OCI-LY7 (cell line): ENCODE results near the gene PNPT1. TPM values are rescaled to one million over a fixed set of nuclear protein-coding genes. Genes with fewer than 3 reads are reported as not detected.

Experiments used
- BruUV-seq: library from RNA; stranded (reverse); fragments of 400-500 nt; replicated peaks from 2 replicates; lab custom pipeline; 2021; lab: Mats Ljungman, UMichigan
- CTCF ChIA-PET: fragments of 300-600 bp; sonication (Branson Sonifier 250); formaldehyde crosslinking; loops from one replicate; lab custom pipeline; 2022; ENCODE audit warnings: antibody characterized with exemption; ENCODE audit not compliant: unreplicated experiment; lab: Charles Lee
- POLR2A ChIA-PET: fragments of 300-600 bp; sonication (Branson Sonifier 250); formaldehyde crosslinking; loops from one replicate; lab custom pipeline; 2022; ENCODE audit warnings: antibody characterized with exemption; lab: Charles Lee
- DNase-seq: peaks from one replicate; pipeline ENCODE4 v3.0.0-alpha.2; 2015; ENCODE audit warnings: low spot score
- H2AFZ ChIP-seq: fragments of 200-600 bp; sonication (generic), shearing (Covaris generic); 2 replicates; pipeline ENCODE4 v1.6.1; 2014; ENCODE audit warnings: mild to moderate bottlenecking, antibody characterized with exemption, low read length, moderate library complexity
- H3K27ac ChIP-seq: fragments of 200-600 bp; sonication (generic); 2 replicates; pipeline ENCODE4 v1.5.1; 2014; ENCODE audit warnings: mixed run types, low read depth, mild to moderate bottlenecking, moderate library complexity, low read length, inconsistent platforms; ENCODE audit not compliant: poor library complexity, severe bottlenecking
- H3K36me3 ChIP-seq: fragments of 200-600 bp; sonication (generic); 2 replicates; pipeline ENCODE4 v1.6.1; 2014; ENCODE audit warnings: mild to moderate bottlenecking, antibody characterized with exemption, low read length, moderate library complexity, mixed read lengths; ENCODE audit not compliant: insufficient read depth
- H3K4me1 ChIP-seq: fragments of 200-600 bp; sonication (generic); 2 replicates; pipeline ENCODE4 v1.5.1; 2014; ENCODE audit warnings: mild to moderate bottlenecking, low read length; ENCODE audit not compliant: insufficient read depth, poor library complexity, severe bottlenecking
- H3K4me2 ChIP-seq: fragments of 200-600 bp; sonication (generic); 2 replicates; pipeline ENCODE4 v1.6.1; 2014; ENCODE audit warnings: mild to moderate bottlenecking, low read length
- H3K4me3 ChIP-seq: fragments of 200-600 bp; sonication (generic); 2 replicates; pipeline ENCODE4 v1.5.1; 2014; ENCODE audit warnings: mild to moderate bottlenecking, low read depth, low read length; ENCODE audit not compliant: poor library complexity, severe bottlenecking
- H3K79me2 ChIP-seq: fragments of 200-600 bp; sonication (generic); 2 replicates; pipeline ENCODE4 v1.6.1; 2016; ENCODE audit warnings: low read depth, mild to moderate bottlenecking, low read length, moderate library complexity, mixed read lengths; ENCODE audit not compliant: insufficient read depth
- H3K9me2 ChIP-seq: fragments of 200-600 bp; sonication (generic); 2 replicates; pipeline ENCODE4 v1.6.1; 2016; ENCODE audit warnings: mild to moderate bottlenecking, low read length, mixed read lengths; ENCODE audit not compliant: insufficient read depth
- H3K9me3 ChIP-seq: fragments of 200-600 bp; sonication (generic); 2 replicates; pipeline ENCODE4 v1.6.1; 2014; ENCODE audit warnings: mild to moderate bottlenecking, mixed run types, low read length, mixed read lengths
- H4K20me1 ChIP-seq: fragments of 200-600 bp; sonication (generic); 2 replicates; pipeline ENCODE4 v1.6.1; 2014; ENCODE audit warnings: mild to moderate bottlenecking, antibody characterized with exemption, low read length, moderate library complexity, mixed read lengths; ENCODE audit not compliant: insufficient read depth
- EZH2phosphoT487 ChIP-seq: fragments of 200-600 bp; sonication (generic); IDR thresholded peaks from 2 replicates; pipeline ENCODE4 v1.6.1; 2018; ENCODE audit warnings: low read depth, borderline replicate concordance, mild to moderate bottlenecking, mixed run types, antibody characterized with exemption, low read length, moderate library complexity, mixed read lengths
- intact Hi-C: fragments of 100-400 bp; cut with micrococcal nuclease; formaldehyde crosslinking; loops from one replicate; pipeline ENCODE4 v1.10.0; 2022; ENCODE audit not compliant: unreplicated experiment
- total RNA-seq, 2 experiments: library from RNA; depleted of rRNA in 1 of 2; stranded (reverse); fragments of >200 nt in 1 of 2; shearing (Covaris generic) in 1 of 2; gene quantifications; 2 replicates each; pipeline ENCODE4 v1.2.3, GENCODE V29; 2014 to 2022
- TF ChIP-seq, protein P1 (sequence below): fragments of 200-600 bp; sonication (generic); conservative IDR thresholded peaks from 2 replicates; pipeline ENCODE4 v1.5.1; 2014; ENCODE audit warnings: mild to moderate bottlenecking, antibody characterized with exemption, low read length, moderate library complexity, mixed read lengths

The PNPT1 gene
- total RNA-seq, 2 experiments from 2014 or later: 35.1 to 45.0 TPM

DNA sequence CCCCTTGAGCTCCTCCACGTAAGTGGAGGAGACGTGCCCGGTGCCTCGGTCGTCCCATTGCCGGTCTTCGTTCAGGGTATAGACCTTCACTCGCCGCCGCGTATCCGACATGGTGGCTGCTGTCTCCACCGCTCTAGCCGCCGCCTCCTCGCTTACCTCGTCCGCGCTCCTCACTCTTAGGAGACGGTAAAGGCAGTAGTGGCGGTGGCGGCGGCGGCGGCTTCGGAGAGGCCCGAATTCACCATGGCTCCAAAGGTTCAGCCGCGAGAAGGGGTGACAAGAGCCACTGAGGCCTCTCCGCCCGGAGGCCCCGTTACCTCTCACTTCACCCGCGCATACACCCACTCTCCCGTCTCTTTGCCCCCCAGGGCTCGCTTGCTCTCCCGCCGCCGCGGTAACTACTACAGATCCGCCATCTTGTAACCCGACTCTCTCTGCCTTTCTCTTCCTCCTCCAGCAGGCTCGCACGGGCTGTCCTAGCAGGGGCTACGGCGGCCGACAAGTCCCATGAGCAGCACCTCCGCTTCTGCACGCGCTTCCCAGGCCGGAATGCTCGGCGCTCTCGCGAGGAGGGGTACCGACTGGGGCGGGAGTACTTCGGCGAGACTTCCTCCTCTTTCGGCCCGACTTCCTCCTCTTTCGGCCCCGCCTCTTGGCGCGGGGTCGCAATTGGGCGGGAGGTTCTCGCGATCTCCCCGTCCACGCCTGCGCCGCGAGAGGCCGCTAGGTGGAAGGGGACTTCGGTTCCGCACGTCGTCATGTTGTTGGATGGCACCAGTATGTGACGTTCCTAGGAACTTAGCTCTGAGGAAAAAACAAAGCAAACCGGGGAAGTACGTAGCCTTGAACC, 76.2 kb downstream of the PNPT1 start, which contains the start of gene PPP4R3B:
TSS of gene PPP4R3B (minus strand) at position 448 of the 850 bp plus-strand sequence. CDS start at position 111, 337 bp downstream.
- intact Hi-C loops: loop anchor here (1.0 to 2.0 kb wide), 2 partner anchors 199 to 348 kb away; partner anchors contain the start of genes CCDC88A and MTIF2
- H3K4me3 ChIP-seq: peak within 1 kb of the TSS; percentile 96
- POLR2A ChIA-PET: interaction anchor here (0.7 to 1.3 kb wide), 8 partner anchors 9 to 517 kb away, joined by 3 to 5 read pairs (median 4); partner anchors contain the start of gene CFAP36

DNA sequence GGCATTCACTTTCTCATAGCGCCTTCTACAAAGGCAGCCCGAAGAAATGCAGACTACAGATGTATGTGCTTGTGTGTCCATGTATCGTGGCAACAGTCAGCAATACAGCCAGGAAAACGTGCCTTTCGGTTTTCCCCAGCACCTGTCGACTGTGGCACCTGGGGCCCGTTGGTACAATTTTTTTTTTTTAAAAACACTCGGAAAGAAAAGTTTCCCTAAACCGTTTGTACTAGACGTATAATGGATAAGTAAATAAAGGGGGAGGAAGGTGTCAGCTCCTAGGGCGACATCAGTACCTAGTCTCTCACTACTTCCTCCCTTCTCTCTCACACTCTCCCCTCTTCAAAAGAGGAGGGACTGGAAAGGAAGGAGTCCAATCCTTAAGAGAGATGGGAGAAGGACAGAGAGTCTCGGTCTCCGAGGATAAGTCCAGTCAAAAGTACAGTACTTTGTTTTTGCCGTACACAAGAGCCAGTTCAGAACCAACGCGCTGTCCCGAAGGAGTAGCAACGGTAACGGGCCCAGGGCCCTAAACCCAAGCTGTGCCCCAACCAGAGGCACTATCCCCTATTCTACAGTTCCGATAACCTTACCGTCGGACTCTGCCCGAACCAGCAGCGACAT, 77.0 kb downstream of the PNPT1 start:
- intact Hi-C loops: loop anchor here (1.0 to 2.0 kb wide), 2 partner anchors 198 to 347 kb away; partner anchors contain the start of genes CCDC88A and MTIF2
- Histone ChIP-seq H3K4me2 (peak overlapping the region; percentile 90), H3K4me1 (peaks cover 27% of the 10 kb centered on the region), H3K36me3 (peaks cover 69% of the 10 kb centered on the region), H3K9me2 (no peaks in the 10 kb centered on the region), H3K79me2 (peaks cover 86% of the 10 kb centered on the region), H3K27ac (peak overlapping the region; percentile 77), H3K4me3 (peak overlapping the region; percentile 96), H4K20me1 (peaks cover 40% of the 10 kb centered on the region), H2AFZ (peak overlapping the region; percentile 57; the same call in 1 of the 2 replicates), H3K9me3 (no peaks in the 10 kb centered on the region)
- no TSS peak for BruUV-seq
- ChIA-PET CTCF (no interaction called here), POLR2A (no interaction called here)
- DNase-seq: peak; percentile 58
- no peak for TF ChIP-seq EZH2phosphoT487
- TF ChIP-seq, protein P1, sequence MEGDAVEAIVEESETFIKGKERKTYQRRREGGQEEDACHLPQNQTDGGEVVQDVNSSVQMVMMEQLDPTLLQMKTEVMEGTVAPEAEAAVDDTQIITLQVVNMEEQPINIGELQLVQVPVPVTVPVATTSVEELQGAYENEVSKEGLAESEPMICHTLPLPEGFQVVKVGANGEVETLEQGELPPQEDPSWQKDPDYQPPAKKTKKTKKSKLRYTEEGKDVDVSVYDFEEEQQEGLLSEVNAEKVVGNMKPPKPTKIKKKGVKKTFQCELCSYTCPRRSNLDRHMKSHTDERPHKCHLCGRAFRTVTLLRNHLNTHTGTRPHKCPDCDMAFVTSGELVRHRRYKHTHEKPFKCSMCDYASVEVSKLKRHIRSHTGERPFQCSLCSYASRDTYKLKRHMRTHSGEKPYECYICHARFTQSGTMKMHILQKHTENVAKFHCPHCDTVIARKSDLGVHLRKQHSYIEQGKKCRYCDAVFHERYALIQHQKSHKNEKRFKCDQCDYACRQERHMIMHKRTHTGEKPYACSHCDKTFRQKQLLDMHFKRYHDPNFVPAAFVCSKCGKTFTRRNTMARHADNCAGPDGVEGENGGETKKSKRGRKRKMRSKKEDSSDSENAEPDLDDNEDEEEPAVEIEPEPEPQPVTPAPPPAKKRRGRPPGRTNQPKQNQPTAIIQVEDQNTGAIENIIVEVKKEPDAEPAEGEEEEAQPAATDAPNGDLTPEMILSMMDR: no peak

More for the DNA sequence above, 76.2 kb downstream of the PNPT1 start, which contains the start of gene PPP4R3B:
- Histone ChIP-seq H3K36me3 (peaks cover 62% of the 10 kb centered on the region), H3K9me2 (no peaks in the 10 kb centered on the region), H4K20me1 (peaks cover 37% of the 10 kb centered on the region), H2AFZ (peak within 1 kb of the TSS; percentile 57; the same call in 1 of the 2 replicates), H3K4me2 (peak within 1 kb of the TSS; percentile 96), H3K27ac (peak within 1 kb of the TSS; percentile 77), H3K79me2 (peaks cover 82% of the 10 kb centered on the region), H3K9me3 (no peaks in the 10 kb centered on the region), H3K4me1 (peaks cover 27% of the 10 kb centered on the region)
- peak; percentile 99 for DNase-seq
- no TSS peak for BruUV-seq
- TF ChIP-seq EZH2phosphoT487: no peak
- TF ChIP-seq, protein P1: 0 out of 2 replicates have a peak, but pooled peaks have one; percentile 20
- CTCF ChIA-PET: no interaction called here
